Measurements from ENCODE around the gene BAG3. TPM values are rescaled to one million over a fixed set of nuclear protein-coding genes. Genes with fewer than 3 reads are reported as not detected.

The BAG3 gene
- total and polyA plus RNA-seq, 2 of the 8 experiments (the other 6 are each of a cell fraction or from before 2014, with no cell fraction given) = 3.5 to 13.3 TPM

GRCh38 chr10:119638982-119639381 lies 12.2 kb upstream of the BAG3 start (continued):
- TF ChIP-seq POU5F1 (IDR thresholded peaks at IDR 0.05; ENCODE audit: low read depth, low read length) = no peak

Measured in H1 (cell line).